Lung microvascular endothelial cell (primary cell): ENCODE results near the gene NFIC. TPM values are rescaled to one million over a fixed set of nuclear protein-coding genes. Genes with fewer than 3 reads are reported as not detected.
"Not testable (repeated sequence)": the region's sequence is repeated elsewhere in the genome, so short reads cannot be mapped to it uniquely, and the experiment has no call there.

Experiments used
- DNase-seq, 2 donors: peaks; one replicate each; pipeline versions ENCODE4 v3.0.0 to v3.0.0-alpha.2; 2010; ENCODE audit warnings: low read depth in 2 of 2
- total RNA-seq: library from RNA; depleted of rRNA; stranded (reverse); fragments of >200 nt; gene quantifications from 2 replicates; pipeline ENCODE4 v1.2.1, GENCODE V29; 2014

Gene NFIC
- total RNA-seq, 1 donor from 2014 or later, result 11.7 TPM

GRCh38 chr19:3396881-3397265 is 30.5 kb downstream of the NFIC start:
- DNase-seq, result no peak

- no peak for DNase-seq
Measured at GRCh38 chr19:3397266-3398022, 31.1 kb downstream of the NFIC start.

GRCh38 chr19:3398114-3398899 is 31.9 kb downstream of the NFIC start:
- peak; percentile 43 to 51 for DNase-seq

- no peak for DNase-seq
Measured at GRCh38 chr19:3398900-3399278, 32.5 kb downstream of the NFIC start.

- DNase-seq, result not testable (repeated sequence)
Measured at GRCh38 chr19:3399311-3399710, 32.9 kb downstream of the NFIC start.

- DNase-seq, result no peak
Measured at GRCh38 chr19:3401004-3401768, 34.8 kb downstream of the NFIC start.

GRCh38 chr19:3402631-3403443 is 36.5 kb downstream of the NFIC start:
- DNase-seq, result no peak

GRCh38 chr19:3403489-3404323 is 37.3 kb downstream of the NFIC start:
- peak; percentile 85 to 92 for DNase-seq

GRCh38 chr19:3404324-3405260 is 38.2 kb downstream of the NFIC start:
- DNase-seq, result peak; percentile 91 to 94

GRCh38 chr19:3405261-3405653 is 38.9 kb downstream of the NFIC start:
- no peak for DNase-seq

- no peak for DNase-seq
Measured at GRCh38 chr19:3406571-3407111, 40.3 kb downstream of the NFIC start.

GRCh38 chr19:3407556-3408516 is 41.5 kb downstream of the NFIC start:
- DNase-seq, result peak in 1 of 2 donors; percentile 53

- no peak for DNase-seq
Measured at GRCh38 chr19:3408996-3409345, 42.6 kb downstream of the NFIC start.

- DNase-seq, result peak; percentile 29 to 71
Measured at GRCh38 chr19:3409346-3410064, 43.1 kb downstream of the NFIC start.

- no peak for DNase-seq
Measured at GRCh38 chr19:3411636-3412035, 45.3 kb downstream of the NFIC start.

- DNase-seq, result no peak
Measured at GRCh38 chr19:3412066-3412465, 45.7 kb downstream of the NFIC start.

GRCh38 chr19:3413796-3414327 is 47.5 kb downstream of the NFIC start:
- no peak for DNase-seq
